ENCODE data around the gene RELT. TPM values are rescaled to one million over a fixed set of nuclear protein-coding genes. Genes with fewer than 3 reads are reported as not detected.

Gene RELT
- total RNA-seq, 1 experiment from 2014 or later: 10.2 TPM

GRCh38 chr11:73349633-73350032 lies 26.6 kb upstream of the RELT start:
- Mint-ChIP-seq H3K27ac (no peak overlapping the region), H3K9me3 (no peaks in the 10 kb centered on the region), H3K4me1 (peaks cover 9 to 10% of the 10 kb centered on the region in 2 experiments; a peak in 3 of 4 replicates), H3K27me3 (ENCODE audit: low read depth) (peaks cover 12% of the 10 kb centered on the region), H3K36me3 (ENCODE audit: insufficient read depth in 1 of 3, low read depth in 3 of 3) (peaks cover 3 to 4% (median 3%) of the 10 kb centered on the region in 3 experiments; a peak in 4 of 7 replicates), H3K4me3 (no peak overlapping the region)
- WGBS (ENCODE audit: extremely low coverage, insufficient read length, low lambda C conversion rate): no CpG with 5 or more reads among the region's 6 CpGs
- Histone ChIP-seq H4K5ac (ENCODE audit: insufficient read length, low read depth, low read length) (no peak overlapping the region), H3K14ac (ENCODE audit: insufficient read depth, low read length) (no peak overlapping the region), H2AFZ (ENCODE audit: low read length) (no peak overlapping the region), H3K27ac (ENCODE audit: insufficient read length, low read depth, low read length) (no peak overlapping the region), H2BK15ac (ENCODE audit: low read depth, low read length) (no peak overlapping the region), H3K9ac (ENCODE audit: extremely low read depth, insufficient read length, low read length) (no peak overlapping the region), H3K23me2 (ENCODE audit: insufficient read length, low read depth, low read length, poor library complexity, severe bottlenecking) (no peaks in the 10 kb centered on the region), H3K4ac (ENCODE audit: low read depth, low read length) (no peak overlapping the region), H3K18ac (ENCODE audit: insufficient read length, low read depth, low read length) (no peak overlapping the region), H2BK20ac (ENCODE audit: low read depth, low read length, poor library complexity, severe bottlenecking) (no peak overlapping the region), H3K56ac (ENCODE audit: insufficient read length, low read depth, low read length) (no peak overlapping the region), H3K4me1 (ENCODE audit: insufficient read depth, low read length) (no peaks in the 10 kb centered on the region), H3K4me2 (ENCODE audit: insufficient read depth, insufficient read length, low read length) (no peak overlapping the region), H3K9me3 (ENCODE audit: control insufficient read depth, low read depth, low read length) (no peaks in the 10 kb centered on the region), H2BK12ac (ENCODE audit: insufficient read length, low read depth, low read length) (no peak overlapping the region), H2BK5ac (ENCODE audit: insufficient read length, low read length) (no peak overlapping the region), H3T11ph (ENCODE audit: low read length) (no peak overlapping the region), H2AK5ac (ENCODE audit: insufficient read length, low read length) (no peak overlapping the region), H4K20me1 (ENCODE audit: control insufficient read depth, insufficient read depth, insufficient read length) (no peaks in the 10 kb centered on the region), H3K79me1 (ENCODE audit: insufficient read depth, low read depth, low read length, poor library complexity, severe bottlenecking) (no peaks in the 10 kb centered on the region), H4K91ac (ENCODE audit: insufficient read length, low read depth, low read length) (no peak overlapping the region), H3K27me3 (ENCODE audit: insufficient read depth, low read length) (no peaks in the 10 kb centered on the region), H3K79me2 (ENCODE audit: insufficient read depth, low read length) (no peaks in the 10 kb centered on the region), H3K23ac (ENCODE audit: insufficient read length, low read depth, low read length) (no peak overlapping the region), H4K8ac (replicated peaks; ENCODE audit: insufficient read length, low read depth, low read length) (no peak overlapping the region), H2BK120ac (ENCODE audit: low read depth, low read length, poor library complexity, severe bottlenecking) (no peak overlapping the region)
- no peak for TF ChIP-seq CTCF (conservative IDR thresholded peaks at IDR 0.05)
- DNase-seq: no peak

All from H9 (cell line).